OCI-LY1 (cell line): ENCODE measurements around the gene SESN2.

ENCODE experiments used
- H2AFZ ChIP-seq: fragments of 200-600 bp; sonication (generic), shearing (Covaris generic); 2 replicates; pipeline ENCODE4 v1.6.0; 2014; ENCODE audit warnings: antibody characterized with exemption, mild to moderate bottlenecking, low read length
- H3F3A ChIP-seq: fragments of 200-600 bp; sonication (generic), shearing (Covaris generic); 2 replicates; pipeline ENCODE4 v1.6.0; 2014; ENCODE audit warnings: mild to moderate bottlenecking, antibody characterized with exemption, low read length, moderate library complexity; ENCODE audit not compliant: insufficient read depth
- H3K27ac ChIP-seq: fragments of 200-600 bp; sonication (generic); 2 replicates; pipeline ENCODE4 v1.5.1; 2014; ENCODE audit warnings: low read length, mixed run types, mild to moderate bottlenecking, low read depth; ENCODE audit not compliant: poor library complexity, severe bottlenecking
- H3K27me3 ChIP-seq: fragments of 200-600 bp; sonication (generic); 2 replicates; pipeline ENCODE4 v1.6.0; 2014; ENCODE audit warnings: antibody characterized with exemption, mild to moderate bottlenecking, low read length, moderate library complexity; ENCODE audit not compliant: insufficient read depth
- H3K36me3 ChIP-seq: fragments of 200-600 bp; sonication (generic); 2 replicates; pipeline ENCODE4 v1.6.1; 2014; ENCODE audit warnings: mild to moderate bottlenecking, antibody characterized with exemption, low read length, moderate library complexity, mixed read lengths; ENCODE audit not compliant: insufficient read depth
- H3K4me1 ChIP-seq: fragments of 200-600 bp; sonication (generic); 2 replicates; pipeline ENCODE4 v1.5.1; 2014; ENCODE audit warnings: mild to moderate bottlenecking, low read length, moderate library complexity; ENCODE audit not compliant: insufficient read depth, severe bottlenecking
- H3K4me2 ChIP-seq: fragments of 200-600 bp; sonication (generic), shearing (Covaris generic); 2 replicates; pipeline ENCODE4 v1.6.1; 2014; ENCODE audit warnings: low read length
- H3K4me3 ChIP-seq: fragments of 200-600 bp; sonication (generic); 2 replicates; pipeline ENCODE4 v1.5.1; 2014; ENCODE audit warnings: low read length, low read depth, mild to moderate bottlenecking, mixed read lengths; ENCODE audit not compliant: poor library complexity, severe bottlenecking
- H3K79me2 ChIP-seq: fragments of 200-600 bp; shearing (Covaris generic); 2 replicates; pipeline ENCODE4 v1.6.1; 2016; ENCODE audit warnings: mixed run types, low read length, mixed read lengths; ENCODE audit not compliant: insufficient read depth
- H3K9ac ChIP-seq: fragments of 200-600 bp; sonication (generic), shearing (Covaris generic); 2 replicates; pipeline ENCODE4 v1.6.1; 2014; ENCODE audit warnings: mild to moderate bottlenecking, low read length, mixed read lengths
- H3K9me2 ChIP-seq: fragments of 200-600 bp; sonication (generic), shearing (Covaris generic); 2 replicates; pipeline ENCODE4 v1.6.1; 2014; ENCODE audit warnings: low read depth, mild to moderate bottlenecking, low read length, mixed read lengths
- H3K9me3 ChIP-seq: fragments of 200-600 bp; shearing (Covaris generic); 2 replicates; pipeline ENCODE4 v1.6.1; 2014; ENCODE audit warnings: low read length, mixed read lengths
- H4K20me1 ChIP-seq: fragments of 200-600 bp; sonication (generic), shearing (Covaris generic); 2 replicates; pipeline ENCODE4 v1.6.0; 2016; ENCODE audit warnings: mild to moderate bottlenecking, low read length; ENCODE audit not compliant: insufficient read depth
- EZH2 ChIP-seq: fragments of 200-600 bp; sonication (generic), shearing (Covaris generic); IDR thresholded peaks from 2 replicates; pipeline ENCODE4 v1.8.0; 2017; ENCODE audit warnings: borderline replicate concordance, mixed run types, mild to moderate bottlenecking, antibody characterized with exemption, low read length, moderate library complexity, mixed read lengths
- TF ChIP-seq, protein P1 (sequence below): fragments of 200-600 bp; sonication (generic), shearing (Covaris generic); IDR thresholded peaks from 2 replicates; pipeline ENCODE4 v1.5.1; 2017; ENCODE audit warnings: mild to moderate bottlenecking, antibody characterized with exemption, low read length, moderate library complexity, mixed read lengths

Gene SESN2

DNA sequence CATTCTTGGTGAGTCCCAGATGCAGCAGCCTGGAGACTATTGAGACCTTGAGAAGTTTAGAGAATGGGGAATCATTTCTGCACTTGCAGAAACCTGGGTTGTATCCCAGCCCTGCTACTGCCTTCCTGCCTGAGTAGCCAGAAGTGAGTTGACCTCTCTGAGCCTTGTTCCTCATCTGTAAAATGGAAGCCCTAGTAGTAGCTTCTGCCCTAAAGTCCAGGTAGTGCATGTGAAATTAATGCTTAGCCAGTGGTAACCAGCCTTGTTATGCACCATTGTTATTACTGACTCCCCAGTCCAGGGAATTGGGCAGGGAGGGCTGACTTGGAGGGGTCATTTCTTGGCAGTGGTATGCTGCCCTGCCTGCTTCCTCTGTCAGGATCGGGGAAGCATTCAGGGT, 5.6 kb downstream of the SESN2 start:
- H3K4me2 ChIP-seq, result no peak overlapping the region
- H4K20me1 ChIP-seq, result peaks cover 2% of the 10 kb centered on the region; the same call in 1 of the 2 replicates
- H3K27ac ChIP-seq, result no peak overlapping the region

DNA sequence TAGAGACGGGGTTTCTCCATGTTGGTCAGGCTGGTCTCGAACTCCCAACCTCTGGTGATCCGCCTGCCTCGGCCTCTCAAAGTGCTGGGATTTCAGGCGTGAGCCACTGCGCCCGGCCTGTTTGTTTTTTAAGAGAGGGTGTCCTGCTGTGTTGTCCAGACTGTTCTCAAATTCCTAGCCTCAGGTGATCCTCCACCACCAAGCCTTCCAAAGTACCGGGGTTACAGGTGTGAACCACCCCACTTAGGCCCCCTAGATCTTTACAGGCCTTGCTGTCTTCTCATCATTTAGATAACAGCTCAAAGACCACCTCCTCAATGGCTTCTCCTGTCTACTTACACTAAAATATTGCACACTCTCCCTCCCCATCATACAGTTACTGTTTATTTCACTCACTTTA, 6.3 kb downstream of the SESN2 start:
- Histone ChIP-seq H3K27me3 (no peaks in the 10 kb centered on the region), H3K9me2 (no peaks in the 10 kb centered on the region), H3F3A (no peaks in the 10 kb centered on the region), H3K4me2 (no peak overlapping the region), H3K27ac (no peak overlapping the region), H3K4me3 (no peak overlapping the region), H3K36me3 (no peaks in the 10 kb centered on the region), H4K20me1 (peaks cover 2% of the 10 kb centered on the region; the same call in 1 of the 2 replicates), H3K9me3 (no peaks in the 10 kb centered on the region), H3K79me2 (no peaks in the 10 kb centered on the region), H3K4me1 (peaks cover 8% of the 10 kb centered on the region), H3K9ac (no peak overlapping the region), H2AFZ (no peak overlapping the region)
- no peak for TF ChIP-seq EZH2
- TF ChIP-seq, protein P1, sequence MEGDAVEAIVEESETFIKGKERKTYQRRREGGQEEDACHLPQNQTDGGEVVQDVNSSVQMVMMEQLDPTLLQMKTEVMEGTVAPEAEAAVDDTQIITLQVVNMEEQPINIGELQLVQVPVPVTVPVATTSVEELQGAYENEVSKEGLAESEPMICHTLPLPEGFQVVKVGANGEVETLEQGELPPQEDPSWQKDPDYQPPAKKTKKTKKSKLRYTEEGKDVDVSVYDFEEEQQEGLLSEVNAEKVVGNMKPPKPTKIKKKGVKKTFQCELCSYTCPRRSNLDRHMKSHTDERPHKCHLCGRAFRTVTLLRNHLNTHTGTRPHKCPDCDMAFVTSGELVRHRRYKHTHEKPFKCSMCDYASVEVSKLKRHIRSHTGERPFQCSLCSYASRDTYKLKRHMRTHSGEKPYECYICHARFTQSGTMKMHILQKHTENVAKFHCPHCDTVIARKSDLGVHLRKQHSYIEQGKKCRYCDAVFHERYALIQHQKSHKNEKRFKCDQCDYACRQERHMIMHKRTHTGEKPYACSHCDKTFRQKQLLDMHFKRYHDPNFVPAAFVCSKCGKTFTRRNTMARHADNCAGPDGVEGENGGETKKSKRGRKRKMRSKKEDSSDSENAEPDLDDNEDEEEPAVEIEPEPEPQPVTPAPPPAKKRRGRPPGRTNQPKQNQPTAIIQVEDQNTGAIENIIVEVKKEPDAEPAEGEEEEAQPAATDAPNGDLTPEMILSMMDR, result no peak

More for the DNA sequence above, 5.6 kb downstream of the SESN2 start:
- Histone ChIP-seq H3K27me3 (no peaks in the 10 kb centered on the region), H3F3A (no peaks in the 10 kb centered on the region), H3K4me1 (peaks cover 14% of the 10 kb centered on the region), H3K9me2 (no peaks in the 10 kb centered on the region), H3K36me3 (no peaks in the 10 kb centered on the region), H3K9me3 (no peaks in the 10 kb centered on the region), H3K79me2 (no peaks in the 10 kb centered on the region), H3K9ac (no peak overlapping the region), H3K4me3 (no peak overlapping the region), H2AFZ (no peak overlapping the region)
- no peak for TF ChIP-seq EZH2
- TF ChIP-seq, protein P1, result no peak

DNA sequence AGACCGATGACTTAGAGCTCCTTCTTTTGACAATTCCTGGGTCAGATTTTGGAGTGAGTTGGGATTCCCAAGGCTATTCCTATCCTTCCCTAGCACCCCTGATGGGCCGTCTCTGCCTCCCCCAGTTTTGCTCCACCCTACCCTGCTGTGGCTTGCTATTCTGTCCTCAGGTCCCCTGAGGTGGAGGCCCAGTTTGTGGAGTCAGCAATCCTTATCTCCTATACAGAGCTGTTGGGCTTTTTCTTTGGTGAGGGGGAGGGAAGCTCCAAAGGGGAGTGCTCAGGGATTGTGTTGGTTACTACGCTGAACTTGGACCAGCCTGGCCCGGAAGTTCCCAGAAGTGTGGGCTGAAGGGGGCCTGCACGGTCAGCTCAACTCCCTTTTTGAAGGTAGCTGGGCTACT, 7.6 kb downstream of the SESN2 start:
- Histone ChIP-seq H3K79me2 (no peaks in the 10 kb centered on the region), H3K27ac (no peak overlapping the region), H3K4me2 (no peak overlapping the region), H3K9me3 (no peaks in the 10 kb centered on the region), H3K36me3 (no peaks in the 10 kb centered on the region), H3K4me3 (no peak overlapping the region), H4K20me1 (peaks cover 2% of the 10 kb centered on the region; the same call in 1 of the 2 replicates), H3F3A (no peaks in the 10 kb centered on the region), H3K9ac (no peak overlapping the region), H2AFZ (no peak overlapping the region), H3K9me2 (no peaks in the 10 kb centered on the region), H3K27me3 (no peaks in the 10 kb centered on the region), H3K4me1 (no peaks in the 10 kb centered on the region)
- no peak for TF ChIP-seq EZH2
- TF ChIP-seq, protein P1, result no peak
